ENCODE measurements around the gene OR5M8.

OR5M8 gene

GRCh38 chr11:56491270-56491669 is at the start of gene OR5M8:
Gene OR5M8, minus strand, starts transcription at chr11:56491370. Its CDS starts 0 bp downstream, at chr11:56491370.
- no peak for DNase-seq (ENCODE audit: low read depth)
- TF ChIP-seq CTCF (IDR thresholded peaks at IDR 0.05; ENCODE audit: low read depth, low read length, missing control alignments): no peak
- H3K4me3 ChIP-seq (ENCODE audit: low read depth, low read length): no peak within 1 kb of the TSS

GRCh38 chr11:56533054-56533740 is 42.0 kb upstream of the OR5M8 start:
- no peak overlapping the region for H3K4me3 ChIP-seq (ENCODE audit: low read depth, low read length)
- DNase-seq (ENCODE audit: low read depth): no peak
- TF ChIP-seq CTCF (IDR thresholded peaks at IDR 0.05; ENCODE audit: low read depth, low read length, missing control alignments): no peak

- no peak overlapping the region for H3K4me3 ChIP-seq (ENCODE audit: low read depth, low read length)
- no peak for DNase-seq (ENCODE audit: low read depth)
- TF ChIP-seq CTCF (IDR thresholded peaks at IDR 0.05; ENCODE audit: low read depth, low read length, missing control alignments): no peak
Observed at GRCh38 chr11:56531856-56532255, 40.7 kb upstream of the OR5M8 start.

- no peak overlapping the region for H3K4me3 ChIP-seq (ENCODE audit: low read depth, low read length)
- no peak for TF ChIP-seq CTCF (IDR thresholded peaks at IDR 0.05; ENCODE audit: low read depth, low read length, missing control alignments)
- DNase-seq (ENCODE audit: low read depth): no peak
Observed at GRCh38 chr11:56522008-56522407, 30.8 kb upstream of the OR5M8 start.

- H3K4me3 ChIP-seq (ENCODE audit: low read depth, low read length): no peak overlapping the region
- TF ChIP-seq CTCF (IDR thresholded peaks at IDR 0.05; ENCODE audit: low read depth, low read length, missing control alignments): no peak
- DNase-seq (ENCODE audit: low read depth): no peak
Observed at GRCh38 chr11:56513280-56513679, 22.1 kb upstream of the OR5M8 start.

GRCh38 chr11:56509439-56509838 is 18.3 kb upstream of the OR5M8 start:
- DNase-seq (ENCODE audit: low read depth): no peak
- H3K4me3 ChIP-seq (ENCODE audit: low read depth, low read length): no peak overlapping the region
- no peak for TF ChIP-seq CTCF (IDR thresholded peaks at IDR 0.05; ENCODE audit: low read depth, low read length, missing control alignments)

- TF ChIP-seq CTCF (IDR thresholded peaks at IDR 0.05; ENCODE audit: low read depth, low read length, missing control alignments): no peak
- DNase-seq (ENCODE audit: low read depth): no peak
- H3K4me3 ChIP-seq (ENCODE audit: low read depth, low read length): no peak overlapping the region
Observed at GRCh38 chr11:56497010-56497409, 5.8 kb upstream of the OR5M8 start.
